Transverse colon (tissue), 4 donors: Measurements from ENCODE around the gene NFIA.

Experiments
- CTCF ChIP-seq, 5 experiments: fragments of 200-600 bp in 3 of 5; fragments of 450-650 bp in 2 of 5; sonication (generic) in 3 of 5; IDR thresholded peaks; 1 replicate in 2 of 5; 2 replicates in 3 of 5; pipeline ENCODE4 v1.5.1; 2016 to 2017; ENCODE audit warnings: antibody characterized with exemption in 5 of 5, inconsistent platforms in 3 of 5, mild to moderate bottlenecking in 2 of 5, moderate library complexity in 1 of 5
- EP300 ChIP-seq: sonication (generic); formaldehyde crosslinking; IDR thresholded peaks from one replicate; pipeline ENCODE4 v1.6.1; 2017; ENCODE audit warnings: antibody characterized with exemption, low read depth
- POLR2A ChIP-seq: fragments of 450-650 bp; IDR thresholded peaks from one replicate; pipeline ENCODE4 v1.6.1; 2016; ENCODE audit warnings: antibody characterized with exemption, mild to moderate bottlenecking, moderate library complexity
- POLR2AphosphoS5 ChIP-seq, 3 donors: sonication (generic); formaldehyde crosslinking; IDR thresholded peaks; one replicate each; pipeline ENCODE4 v1.6.1; 2016; ENCODE audit warnings: antibody characterized with exemption in 3 of 3

GRCh38 chr1:61163355-61163754 is 81.0 kb downstream of the NFIA start:
- TF ChIP-seq POLR2AphosphoS5 (IDR thresholded peaks at IDR 0.05) = no peak
- TF ChIP-seq EP300 = no peak
- TF ChIP-seq CTCF (IDR thresholded peaks at IDR 0.05) = no peak
- no peak for TF ChIP-seq POLR2A
